NCI-H345 (cell line): ENCODE measurements around the gene DAZAP1.

Source experiments
- DNase-seq: peaks from one replicate; lab custom pipeline; 2025; lab: John Stamatoyannopoulos, UW

Gene DAZAP1

DNA sequence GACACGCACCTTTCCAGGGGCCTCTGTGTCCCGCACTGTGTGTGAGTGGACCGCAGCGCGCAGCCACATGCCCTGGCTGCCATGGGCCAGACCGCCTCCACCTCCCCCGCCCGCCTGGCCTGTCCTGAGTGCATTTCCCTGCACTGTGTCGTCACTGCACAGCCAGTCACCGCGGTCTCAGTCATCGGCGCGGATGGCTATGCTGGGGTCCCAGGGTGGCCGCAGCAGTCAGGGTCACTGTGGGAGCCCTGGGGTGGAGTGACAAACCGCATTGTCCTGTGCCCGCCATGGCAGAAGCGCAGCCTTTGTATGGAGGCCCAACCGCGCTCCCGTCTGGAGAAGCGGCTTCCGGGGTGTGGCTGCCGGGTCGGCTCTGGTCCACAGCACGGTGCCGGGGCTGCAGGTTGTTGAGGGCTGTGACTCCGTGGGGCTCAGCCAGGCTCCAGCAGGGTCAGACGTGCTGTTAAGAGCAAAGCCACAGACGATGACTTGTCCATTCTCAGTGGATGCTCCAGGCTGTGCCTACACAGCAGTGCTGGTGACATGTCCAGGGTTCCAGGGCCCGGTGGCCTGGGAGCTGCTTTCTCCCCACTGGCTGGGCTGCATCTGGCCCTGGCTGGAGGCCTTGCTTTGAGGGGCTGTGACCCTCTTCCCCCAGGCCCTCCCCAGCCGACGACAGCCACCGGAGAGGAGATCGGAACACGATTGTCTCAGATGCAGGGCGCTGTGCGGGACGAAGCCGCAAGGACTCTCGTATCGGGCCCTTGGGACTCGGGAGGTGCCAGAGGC is 30.0 kb upstream of the DAZAP1 start:
- DNase-seq: no peak

- no peak for DNase-seq
Observed at GRCh38 chr19:1377965-1378785, 29.2 kb upstream of the DAZAP1 start.

- no peak for DNase-seq
Observed at GRCh38 chr19:1379126-1379905, 28.1 kb upstream of the DAZAP1 start.

DNA sequence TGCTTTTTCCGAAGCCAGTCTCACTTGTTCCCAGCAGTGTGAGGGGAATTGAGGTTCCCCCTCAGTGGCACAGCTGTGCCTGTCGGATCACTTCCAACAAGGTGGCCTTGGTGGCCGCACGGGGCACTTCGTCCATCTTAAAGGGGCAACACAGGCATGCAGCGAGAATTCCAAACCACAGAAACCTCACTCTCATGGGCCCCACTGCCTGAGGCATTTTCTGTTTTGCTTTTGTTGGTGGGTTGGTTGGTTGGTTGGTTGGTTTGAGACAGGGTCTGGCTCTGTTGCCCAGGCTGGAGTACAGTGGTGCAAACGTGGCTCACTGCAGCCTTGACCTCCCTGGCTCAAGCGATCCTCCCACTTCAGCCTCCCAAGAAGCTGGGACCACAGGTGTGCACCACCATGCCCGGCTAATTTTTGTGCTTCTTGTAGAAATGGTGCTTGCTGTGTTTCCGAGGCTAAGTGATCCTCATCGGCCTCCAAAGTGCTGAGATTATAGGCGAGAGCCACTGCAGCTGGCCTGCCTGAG is 27.4 kb upstream of the DAZAP1 start:
- DNase-seq: no peak

GRCh38 chr19:1382250-1382649 is 25.1 kb upstream of the DAZAP1 start:
- DNase-seq: no peak

- DNase-seq: no peak
Observed at GRCh38 chr19:1383017-1383311, 24.4 kb upstream of the DAZAP1 start.

DNA sequence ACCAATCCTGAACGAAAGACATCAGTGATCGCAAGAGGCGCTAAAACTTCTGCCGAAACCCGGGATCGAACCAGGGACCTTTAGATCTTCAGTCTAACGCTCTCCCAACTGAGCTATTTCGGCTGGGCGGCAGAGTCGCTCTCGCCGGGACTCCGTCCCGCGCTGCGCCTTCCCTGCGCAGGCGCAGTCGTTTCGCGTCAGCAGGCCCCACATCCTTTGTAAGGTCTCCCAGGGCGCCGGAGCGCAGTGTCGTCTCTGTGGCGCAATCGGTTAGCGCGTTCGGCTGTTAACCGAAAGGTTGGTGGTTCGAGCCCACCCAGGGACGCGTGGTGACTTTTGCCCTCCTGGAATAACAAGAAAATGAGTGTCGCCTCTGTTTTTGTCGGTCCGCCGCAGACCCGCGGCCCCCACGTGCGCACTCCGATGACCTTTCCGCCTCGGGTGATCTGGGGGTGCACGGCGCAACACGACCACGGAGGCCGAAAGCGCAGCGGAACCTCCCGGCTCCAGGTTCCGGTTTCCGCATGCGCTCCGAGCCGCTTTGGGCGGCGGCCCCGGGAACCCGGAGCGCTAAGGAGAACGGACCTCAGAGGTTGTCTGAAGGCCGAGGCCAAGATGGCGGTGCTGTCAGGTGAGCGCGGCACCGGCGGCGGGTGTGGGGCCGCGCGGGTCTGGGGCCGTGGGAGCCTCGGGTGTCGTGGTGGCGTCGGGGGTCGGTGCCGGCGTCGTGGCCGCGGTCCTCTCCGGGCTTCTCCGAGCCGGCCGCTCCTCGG is 23.9 kb upstream of the DAZAP1 start, which contains the start of gene NDUFS7:
NDUFS7 (plus strand) TSS at position 596 of the 773 bp plus-strand sequence; CDS start at position 616, 20 bp downstream.
- peak; percentile 91 for DNase-seq

- DNase-seq: no peak
Observed at GRCh38 chr19:1384085-1384462, 23.3 kb upstream of the DAZAP1 start.

- DNase-seq: no peak
Observed at GRCh38 chr19:1384478-1385110, 22.8 kb upstream of the DAZAP1 start.

DNA sequence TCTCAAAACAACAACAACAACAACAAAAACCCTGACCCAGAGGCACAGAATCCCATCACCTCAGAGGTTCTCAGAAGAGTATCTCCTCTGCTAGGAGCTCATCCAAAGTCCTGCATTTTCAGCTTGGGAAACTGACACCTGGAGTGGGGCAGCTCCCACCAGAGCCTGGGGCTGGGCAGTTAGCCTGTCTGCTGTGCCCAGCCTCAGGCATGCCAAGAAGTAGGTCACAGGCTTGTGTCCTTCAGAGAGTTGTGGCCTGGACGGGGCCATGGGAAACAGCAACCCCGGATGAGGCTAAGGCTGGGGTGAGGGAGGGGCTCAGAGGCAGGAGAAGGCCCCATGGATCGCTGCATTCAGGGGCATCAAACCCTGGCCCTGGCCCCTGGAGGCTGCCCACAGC is 21.6 kb upstream of the DAZAP1 start:
- no peak for DNase-seq

DNA sequence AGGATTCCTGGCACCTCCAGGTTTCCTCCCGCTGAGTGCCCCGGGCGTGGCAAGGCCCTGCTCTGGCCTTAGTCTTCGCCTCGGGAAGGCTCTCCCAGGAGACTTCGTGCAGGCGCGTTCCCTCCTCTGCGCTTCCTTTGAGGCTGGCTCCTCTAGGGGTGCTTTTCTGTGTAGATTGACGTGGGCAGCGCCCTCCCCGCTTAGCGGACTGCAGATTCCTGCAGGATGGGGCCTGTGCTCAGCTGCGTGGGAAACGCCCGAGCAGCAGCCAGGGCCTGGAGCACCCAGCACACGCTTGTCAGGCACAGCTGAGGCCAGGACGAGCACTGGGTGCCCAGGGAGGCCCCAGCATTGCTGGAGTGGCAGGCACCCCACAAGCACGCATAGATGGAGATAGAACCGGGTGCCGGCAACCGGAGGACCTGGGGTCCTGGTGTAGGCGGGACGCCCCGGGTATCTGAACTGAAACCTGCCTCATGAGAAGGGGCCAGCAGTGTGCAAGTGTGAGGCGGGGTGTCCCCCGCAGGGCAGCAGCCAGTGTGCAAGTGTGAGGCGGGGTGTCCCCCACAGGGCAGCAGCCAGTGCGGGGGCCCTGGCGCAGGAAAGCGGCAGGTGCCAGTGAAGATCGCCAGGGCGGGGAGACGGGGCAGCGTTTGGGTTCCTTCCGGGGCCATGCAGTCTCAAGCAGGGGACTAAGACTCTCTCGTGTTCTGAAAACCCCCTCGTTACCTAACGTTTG is 20.3 kb upstream of the DAZAP1 start:
- DNase-seq: no peak

- DNase-seq: no peak
Observed at GRCh38 chr19:1387684-1388636, 19.4 kb upstream of the DAZAP1 start.

GRCh38 chr19:1388637-1389026 is 18.8 kb upstream of the DAZAP1 start:
- no peak for DNase-seq

GRCh38 chr19:1389033-1389940 is 18.1 kb upstream of the DAZAP1 start:
- no peak for DNase-seq

- no peak for DNase-seq
Observed at GRCh38 chr19:1390890-1391423, 16.4 kb upstream of the DAZAP1 start.

DNA sequence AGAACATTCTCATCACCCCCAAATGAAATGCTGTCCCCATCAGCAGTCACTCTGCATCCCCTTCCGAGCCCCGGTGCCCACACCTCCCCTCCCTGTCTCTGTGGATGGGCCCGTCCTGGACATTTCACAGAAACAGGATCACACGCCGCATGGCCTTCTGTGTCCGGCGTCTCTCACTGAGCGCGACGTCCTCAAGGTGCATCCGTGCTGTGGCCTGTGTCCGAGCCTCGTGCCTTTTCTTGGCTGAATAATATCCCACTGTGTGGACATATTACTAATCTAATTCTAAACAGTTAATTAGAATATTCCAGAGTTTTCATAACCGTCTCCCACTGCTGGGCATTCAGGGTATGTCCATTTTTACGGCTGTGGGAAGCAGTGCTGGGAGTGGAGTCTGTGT is 15.0 kb upstream of the DAZAP1 start:
- no peak for DNase-seq

- no peak for DNase-seq
Observed at GRCh38 chr19:1392939-1393530, 14.4 kb upstream of the DAZAP1 start.

DNA sequence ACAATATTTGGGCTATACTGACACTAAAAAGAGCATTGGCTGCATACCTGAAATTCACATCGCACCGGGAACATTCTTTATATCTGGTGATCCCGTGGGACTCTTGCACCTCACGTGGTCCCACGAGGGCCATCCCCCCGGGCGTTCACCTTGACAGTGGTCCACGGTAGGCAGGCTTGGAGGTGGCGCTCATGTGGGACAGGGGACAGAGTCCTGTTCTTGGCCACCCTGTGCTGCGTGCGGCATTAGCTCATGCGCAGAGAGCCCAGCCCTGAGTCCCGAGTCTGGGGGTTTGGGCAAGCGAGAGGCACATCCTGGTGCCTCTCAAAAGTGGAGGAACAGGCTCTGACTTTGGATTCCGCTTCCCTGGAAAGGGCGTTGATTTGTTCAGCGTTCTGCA is 13.5 kb upstream of the DAZAP1 start:
- no peak for DNase-seq
